Measurements from ENCODE around the gene HID1. TPM values are rescaled to one million over a fixed set of nuclear protein-coding genes. Genes with fewer than 3 reads are reported as not detected.
"Not testable (repeated sequence)": the region's sequence is repeated elsewhere in the genome, so short reads cannot be mapped to it uniquely, and the experiment has no call there.

HID1 gene
- 1.1 TPM for total RNA-seq

DNA sequence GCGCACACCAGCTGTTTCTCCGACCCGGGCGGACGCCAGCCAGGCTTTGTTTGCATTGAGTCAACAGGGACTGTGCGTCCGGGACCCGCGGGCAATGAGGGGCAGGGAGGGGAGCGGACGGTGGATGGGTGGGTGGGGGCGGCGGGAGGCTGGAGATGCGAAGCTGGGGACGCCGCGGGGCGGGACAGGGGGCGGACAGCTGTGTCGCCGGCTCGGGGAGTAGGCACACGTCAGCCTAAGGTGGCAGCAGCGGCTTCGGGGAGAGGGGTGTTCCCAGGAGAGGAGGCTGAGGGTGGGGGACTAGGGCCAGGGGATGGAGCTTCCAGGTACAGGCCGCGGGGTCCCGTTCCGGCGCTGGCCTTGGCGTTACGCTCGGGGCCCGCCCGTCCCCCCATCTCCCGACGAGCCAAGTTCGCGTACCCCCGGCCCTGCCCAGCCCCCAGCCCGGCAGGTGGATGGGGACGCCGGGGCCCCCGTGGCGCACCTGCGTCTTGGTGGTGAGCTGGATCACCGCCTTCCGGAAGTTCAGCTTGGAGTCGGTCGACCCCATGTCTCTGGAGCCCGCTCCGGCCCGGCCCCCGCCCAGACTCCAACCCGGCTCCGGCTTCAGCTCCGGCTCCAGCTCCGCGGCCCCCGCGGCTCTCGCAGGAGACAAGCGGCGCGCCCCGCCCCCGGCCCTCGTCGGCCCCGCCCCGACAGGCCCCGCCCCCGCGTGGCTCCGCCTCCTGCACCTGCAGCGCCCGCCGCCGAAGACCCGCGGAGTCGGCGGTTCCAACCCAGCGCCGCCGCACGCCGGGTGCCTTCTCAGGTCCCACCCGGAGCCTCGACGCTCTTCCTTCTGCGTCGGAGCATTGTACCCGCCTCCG lies at the start of gene HID1:
Gene HID1, minus strand, starts transcription at position 653 of the 866 bp plus-strand sequence. Its CDS starts 103 bp downstream, at position 550.
- DNase-seq (ENCODE audit: low read depth in 2 of 3, low spot score in 2 of 3) = peak in 2 of 3 donors; percentile 64 to 71

- DNase-seq (ENCODE audit: low read depth in 2 of 3, low spot score in 2 of 3) = no peak
These were observed 48.0 kb upstream of the HID1 start for GRCh38 chr17:75020331-75021110.

DNA sequence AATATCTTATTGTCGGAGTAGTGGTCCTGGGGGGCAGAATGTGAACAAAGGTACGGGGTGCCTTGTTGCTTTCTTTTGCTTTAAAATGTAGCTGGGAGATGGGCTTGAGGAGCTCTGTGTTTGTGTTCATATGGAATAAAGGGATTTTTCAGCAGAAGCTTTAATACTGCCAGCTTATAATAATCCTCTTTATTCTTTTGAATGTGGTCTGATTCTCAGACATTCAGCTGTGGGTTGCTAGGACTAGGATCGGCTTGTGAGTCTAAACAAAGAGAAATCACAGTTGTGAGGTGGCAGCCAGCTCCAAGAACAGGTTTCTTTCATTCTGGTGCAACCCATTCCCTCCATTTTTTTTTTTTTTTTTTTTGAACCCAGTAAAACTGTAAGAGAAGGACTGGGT lies 47.2 kb upstream of the HID1 start:
- no peak for DNase-seq (ENCODE audit: low read depth in 2 of 3, low spot score in 2 of 3)

DNA sequence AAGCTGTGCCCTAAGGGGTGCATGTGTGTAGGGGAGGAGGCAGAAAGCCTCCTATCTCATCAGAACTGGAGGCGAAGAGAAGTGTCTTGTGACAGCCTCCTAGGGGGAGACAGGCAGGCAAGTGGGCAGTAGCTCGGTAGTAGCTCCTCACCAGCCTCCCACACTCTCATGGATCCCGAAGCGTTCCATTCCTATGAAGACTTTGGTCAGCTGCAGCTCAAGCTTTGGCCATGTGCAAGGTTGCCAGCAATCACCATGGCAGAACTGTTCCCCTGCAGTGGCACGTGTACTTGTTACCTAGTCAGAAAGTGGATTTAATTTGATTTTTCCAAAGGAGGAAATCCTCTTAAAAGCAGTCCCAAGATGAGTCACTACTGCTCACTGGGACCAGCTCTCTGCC lies 46.6 kb upstream of the HID1 start:
- DNase-seq (ENCODE audit: low read depth in 2 of 3, low spot score in 2 of 3) = no peak

DNA sequence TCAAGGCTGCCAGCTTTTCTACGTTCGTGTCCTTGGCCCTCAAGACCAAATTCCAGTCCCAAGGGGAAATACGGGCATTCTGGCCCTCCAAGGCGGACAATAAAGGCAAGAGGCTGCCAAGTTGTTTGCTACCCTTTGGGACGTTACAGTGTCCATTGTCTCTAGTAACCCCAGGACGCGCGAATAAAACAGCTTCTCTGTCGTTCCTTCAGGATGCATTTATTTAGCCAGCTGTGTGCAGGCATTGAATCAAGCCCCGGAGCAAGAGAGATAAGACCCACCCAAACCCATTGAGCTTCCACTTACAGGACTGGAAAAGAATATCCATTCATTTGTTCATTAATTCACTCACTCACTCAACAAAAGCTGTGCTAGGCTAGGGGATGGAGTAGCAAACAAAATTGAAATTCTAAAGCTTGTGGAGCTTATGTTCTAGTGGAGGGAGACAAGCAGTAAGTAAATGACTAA lies 40.6 kb upstream of the HID1 start:
- DNase-seq (ENCODE audit: low read depth in 2 of 3, low spot score in 2 of 3) = no peak

DNA sequence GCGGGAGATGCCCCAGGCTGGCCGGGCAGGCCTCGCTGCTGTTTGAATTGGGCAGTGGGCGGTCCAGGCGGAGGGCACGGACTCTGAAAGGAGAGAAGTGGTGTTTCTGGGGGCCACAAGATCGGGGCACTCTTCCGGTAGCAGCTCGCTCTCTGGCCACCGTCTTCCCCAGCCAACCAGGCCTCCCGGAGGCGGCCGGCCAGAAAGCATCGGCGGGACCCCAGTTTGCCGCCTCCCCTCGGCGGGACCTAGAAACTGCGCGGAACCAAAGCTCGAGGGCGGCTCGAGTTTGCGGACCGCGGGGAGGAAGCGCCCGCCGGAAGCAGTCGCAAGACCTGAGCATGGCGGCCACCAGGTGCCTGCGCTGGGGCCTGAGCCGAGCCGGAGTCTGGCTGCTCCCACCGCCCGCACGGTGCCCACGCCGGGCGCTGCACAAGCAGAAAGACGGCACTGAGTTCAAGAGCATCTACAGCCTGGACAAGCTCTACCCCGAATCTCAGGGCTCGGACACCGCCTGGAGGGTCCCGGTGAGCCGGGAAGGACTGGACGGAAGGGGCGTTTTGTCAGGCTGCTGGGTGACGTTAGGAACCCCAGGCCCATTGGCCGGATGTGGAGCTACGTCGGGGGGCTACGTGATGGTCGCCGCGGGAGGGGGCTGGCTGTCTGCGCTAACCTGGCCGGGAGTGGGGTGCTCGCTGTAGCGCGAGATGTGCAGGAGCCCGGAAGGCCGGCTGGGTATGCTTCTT lies 40.0 kb upstream of the HID1 start, which contains the start of gene MRPL58:
Gene MRPL58, plus strand, starts transcription at position 325 of the 746 bp plus-strand sequence. Its CDS starts 17 bp downstream, at position 342.
- peak in 2 of 3 donors; percentile 88 to 92 for DNase-seq (ENCODE audit: low read depth in 2 of 3, low spot score in 2 of 3)

DNA sequence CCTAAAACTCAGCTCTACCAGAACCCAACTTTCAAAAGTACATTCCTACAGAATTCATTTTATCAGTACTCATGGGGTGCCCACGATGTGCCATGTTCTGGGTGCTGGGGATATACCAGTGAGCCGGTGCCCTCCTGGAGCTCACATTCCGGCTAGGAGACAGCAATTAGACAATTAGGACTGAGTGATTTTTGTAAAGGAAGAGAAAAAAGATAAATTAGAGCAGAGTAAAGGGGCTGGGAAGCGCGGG lies 39.5 kb upstream of the HID1 start:
- no peak for DNase-seq (ENCODE audit: low read depth in 2 of 3, low spot score in 2 of 3)

- DNase-seq (ENCODE audit: low read depth in 2 of 3, low spot score in 2 of 3) = no peak
These were observed 39.0 kb upstream of the HID1 start for GRCh38 chr17:75011401-75012095.

GRCh38 chr17:75010683-75011400 lies 38.3 kb upstream of the HID1 start:
- peak in 2 of 3 donors; percentile 63 to 80 for DNase-seq (ENCODE audit: low read depth in 2 of 3, low spot score in 2 of 3)

- DNase-seq (ENCODE audit: low read depth in 2 of 3, low spot score in 2 of 3) = no peak
These were observed 36.7 kb upstream of the HID1 start for GRCh38 chr17:75009139-75009724.

GRCh38 chr17:75008373-75008772 lies 35.8 kb upstream of the HID1 start:
- DNase-seq (ENCODE audit: low read depth in 2 of 3, low spot score in 2 of 3) = no peak

- DNase-seq (ENCODE audit: low read depth in 2 of 3, low spot score in 2 of 3) = no peak
These were observed 34.1 kb upstream of the HID1 start for GRCh38 chr17:75006653-75007052.

DNA sequence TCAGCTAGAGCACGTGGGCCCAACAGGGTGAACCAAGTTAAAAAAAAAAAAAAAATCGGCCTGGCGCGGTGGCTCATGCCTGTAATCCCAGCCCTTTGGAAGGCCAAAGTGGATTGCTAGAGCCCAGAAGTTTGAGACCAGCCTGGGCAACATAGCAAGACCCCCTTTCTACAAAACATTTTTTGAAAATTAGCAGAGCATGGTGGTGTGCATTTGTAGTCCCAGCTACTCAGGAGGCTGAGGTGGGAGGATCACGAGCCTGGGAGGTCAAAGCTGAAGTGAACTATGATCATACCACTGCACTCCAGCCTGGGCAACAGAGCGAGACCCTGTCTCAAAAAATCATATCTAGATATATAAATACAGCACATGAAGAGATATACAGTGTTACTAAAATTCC lies 33.5 kb upstream of the HID1 start:
- not testable (repeated sequence) for DNase-seq (ENCODE audit: low read depth in 2 of 3, low spot score in 2 of 3)

DNA sequence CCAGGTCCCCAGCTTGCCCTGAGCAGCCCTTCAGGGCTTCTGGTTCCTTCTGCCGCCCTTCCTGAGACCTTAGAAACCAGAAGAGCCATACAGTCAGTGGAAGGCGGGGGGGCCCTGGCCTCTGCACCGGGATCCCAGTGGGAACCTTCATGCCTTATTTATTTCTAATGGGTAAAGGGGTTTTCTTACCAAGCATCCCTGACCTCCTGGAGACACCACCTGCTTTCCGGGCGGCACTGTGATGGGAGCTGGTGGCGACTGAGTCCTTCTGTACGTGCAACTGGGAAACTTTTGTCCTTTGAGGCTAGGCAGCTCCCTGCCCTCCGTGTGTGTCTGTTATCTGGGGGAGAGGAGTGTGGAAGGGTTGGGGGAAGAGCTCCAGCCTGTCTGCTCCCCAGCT lies 32.7 kb upstream of the HID1 start:
- no peak for DNase-seq (ENCODE audit: low read depth in 2 of 3, low spot score in 2 of 3)

DNA sequence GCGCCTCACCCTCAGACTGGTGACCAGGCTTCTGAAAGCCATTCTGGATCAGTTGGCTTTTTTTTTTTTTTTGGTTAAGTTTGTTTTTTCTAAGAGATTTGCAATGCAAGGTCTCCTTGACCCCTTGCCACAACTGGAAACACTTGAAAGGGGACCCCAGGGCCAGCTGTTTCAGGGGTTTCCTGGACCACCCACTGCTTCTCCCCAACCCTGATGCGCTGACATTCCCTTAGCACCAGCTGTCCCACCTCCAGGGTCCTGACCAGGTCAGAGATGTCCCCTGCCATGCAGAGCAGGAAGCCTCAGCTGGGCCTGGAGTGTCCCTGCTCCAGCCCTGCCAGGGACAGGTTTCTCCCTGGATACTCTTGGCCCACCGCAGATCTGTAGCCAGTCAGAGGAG lies 31.8 kb upstream of the HID1 start:
- no peak for DNase-seq (ENCODE audit: low read depth in 2 of 3, low spot score in 2 of 3)

GRCh38 chr17:75003957-75004355 lies 31.4 kb upstream of the HID1 start:
- DNase-seq (ENCODE audit: low read depth in 2 of 3, low spot score in 2 of 3) = no peak

GRCh38 chr17:75003070-75003956 lies 30.8 kb upstream of the HID1 start:
- no peak for DNase-seq (ENCODE audit: low read depth in 2 of 3, low spot score in 2 of 3)

Measured in hematopoietic multipotent progenitor cell (in vitro differentiated cells).